ENCODE data around the gene ZKSCAN1. TPM values are rescaled to one million over a fixed set of nuclear protein-coding genes. Genes with fewer than 3 reads are reported as not detected.

The ZKSCAN1 gene
- 44.7 and 48.1 TPM in 2 replicates for total RNA-seq

DNA sequence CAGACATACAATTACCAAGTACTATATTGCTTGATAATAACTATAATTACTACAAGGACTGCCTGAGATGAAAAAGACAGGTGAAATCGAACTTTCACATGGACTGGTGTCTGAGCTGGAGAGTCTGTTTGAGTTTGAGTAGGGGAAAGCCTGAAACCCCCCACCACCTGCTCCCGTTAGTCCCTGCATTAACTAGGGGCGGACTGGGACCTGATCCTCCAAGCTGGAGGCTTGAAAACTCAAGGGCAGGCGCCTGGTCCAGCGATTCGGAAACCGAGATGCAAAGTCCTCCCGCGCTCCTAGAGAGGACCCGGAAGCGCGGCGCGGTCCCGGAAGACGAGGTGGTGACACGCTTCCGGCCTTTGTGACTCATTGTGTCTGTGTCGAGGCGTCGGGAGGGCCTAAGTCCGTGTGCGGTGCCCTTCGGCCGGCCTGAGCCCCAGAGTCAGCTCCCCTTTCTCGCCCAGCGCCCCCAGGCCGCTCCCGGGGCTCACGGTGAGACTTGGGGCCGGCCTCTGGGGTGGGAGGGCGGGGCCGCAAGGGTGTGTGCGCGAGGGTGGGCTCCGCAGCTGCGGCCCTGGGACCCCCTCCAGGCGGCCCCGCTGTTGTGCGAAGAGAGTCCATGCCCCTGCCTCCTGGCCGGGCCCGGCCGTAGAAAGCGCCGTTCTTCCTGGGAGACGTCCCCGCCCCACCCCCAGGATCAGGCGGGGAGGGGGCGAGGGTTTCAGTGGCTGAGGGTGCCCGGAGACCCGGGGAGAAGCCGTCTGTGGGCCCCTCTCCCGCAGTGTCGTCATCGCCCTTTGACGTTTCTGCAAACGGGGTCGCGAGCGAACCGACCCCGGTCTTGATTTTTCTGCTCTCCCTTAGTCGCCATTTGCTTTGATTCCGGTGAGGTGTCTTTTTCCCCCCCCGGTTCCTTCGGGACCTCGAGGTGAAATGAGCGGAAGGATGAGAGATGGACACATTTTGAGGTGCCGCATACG is at the start of gene ZKSCAN1:
Gene ZKSCAN1, plus strand, starts transcription at position 365 of the 983 bp plus-strand sequence. CDS start 7,911 bp downstream, outside the sequence.

DNA sequence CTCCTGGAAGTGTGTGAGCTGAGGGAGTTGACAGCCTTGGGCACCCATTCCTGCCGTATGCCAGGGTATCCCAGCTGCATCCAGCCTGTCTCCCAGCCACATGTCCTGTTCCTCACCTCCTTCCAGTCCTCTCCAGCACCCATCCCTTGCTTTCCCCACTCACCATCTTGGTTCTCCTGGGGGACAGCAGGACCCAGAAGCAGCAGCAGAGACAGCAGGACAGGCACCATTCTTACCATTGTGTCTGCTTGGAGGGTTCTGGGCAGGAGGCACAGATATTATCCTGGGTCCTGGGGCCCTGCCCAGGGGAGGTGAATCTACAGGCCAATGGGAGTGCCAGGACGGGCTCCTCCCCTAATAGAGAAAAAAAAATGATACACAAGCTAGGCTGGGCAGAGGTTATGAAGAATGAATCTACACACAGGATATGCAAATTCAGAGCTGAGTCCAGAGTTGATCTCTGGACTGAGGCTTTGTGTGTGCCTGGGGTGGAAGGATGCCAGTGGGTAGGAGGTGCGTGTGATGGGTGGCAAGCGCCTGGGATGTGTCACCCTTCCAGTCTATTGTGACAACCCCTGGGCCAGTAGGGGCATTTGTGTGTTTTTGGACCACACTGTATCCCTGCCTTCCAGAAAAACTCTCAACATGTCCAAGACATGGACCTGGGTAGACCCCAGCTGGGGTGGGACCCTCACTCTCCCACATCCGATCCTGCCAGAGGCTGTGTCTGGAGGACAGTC is 39.4 kb upstream of the ZKSCAN1 start, which contains the start of gene AZGP1:
Gene AZGP1, minus strand, starts transcription at position 250 of the 740 bp plus-strand sequence. Its CDS starts 11 bp downstream, at position 239.

DNA sequence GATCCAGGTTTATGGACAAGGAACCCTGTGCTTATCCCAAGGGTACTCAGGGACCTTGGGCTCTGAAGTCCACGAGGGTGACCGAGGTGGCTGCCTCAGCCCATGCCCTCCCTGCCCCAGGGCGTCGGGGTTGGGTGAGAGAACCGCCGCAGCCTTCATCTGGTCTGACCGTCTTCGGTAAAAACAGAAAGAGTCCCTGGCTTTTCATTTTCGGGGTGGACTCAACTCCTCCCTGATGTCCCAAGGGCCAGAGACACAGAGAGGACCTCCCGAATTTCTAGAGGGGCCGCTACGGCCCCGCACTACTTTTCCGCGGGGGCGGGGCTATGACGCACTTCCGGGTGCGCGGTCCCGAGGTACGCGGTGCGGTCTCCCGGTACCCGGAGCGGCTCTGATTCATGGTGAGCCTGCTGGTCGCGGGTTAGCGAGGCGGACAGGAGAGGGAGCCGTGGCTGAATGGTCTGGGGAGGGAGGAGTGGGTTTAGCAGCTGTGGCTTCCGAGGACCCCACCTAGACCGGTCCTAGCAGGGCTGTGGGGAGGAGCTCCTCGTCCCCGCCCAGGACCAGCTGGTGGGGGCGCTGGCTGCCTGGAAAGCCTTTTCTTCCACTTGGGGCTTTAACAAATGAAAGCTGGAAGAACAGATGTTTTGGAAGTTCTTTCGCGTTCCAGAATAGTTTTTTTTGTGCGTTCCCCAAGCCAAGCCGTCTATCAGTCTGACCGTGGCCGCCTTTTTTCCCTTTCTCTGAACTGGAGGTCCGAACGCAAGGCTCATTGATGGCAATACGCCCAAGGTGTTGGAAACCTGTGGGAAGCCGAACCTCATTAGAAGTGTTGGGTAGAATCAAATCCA is 34.3 kb downstream of the ZKSCAN1 start, which contains the start of gene ZSCAN21:
Gene ZSCAN21, plus strand, starts transcription at position 334 of the 851 bp plus-strand sequence. CDS start 7,233 bp downstream, outside the sequence.

DNA sequence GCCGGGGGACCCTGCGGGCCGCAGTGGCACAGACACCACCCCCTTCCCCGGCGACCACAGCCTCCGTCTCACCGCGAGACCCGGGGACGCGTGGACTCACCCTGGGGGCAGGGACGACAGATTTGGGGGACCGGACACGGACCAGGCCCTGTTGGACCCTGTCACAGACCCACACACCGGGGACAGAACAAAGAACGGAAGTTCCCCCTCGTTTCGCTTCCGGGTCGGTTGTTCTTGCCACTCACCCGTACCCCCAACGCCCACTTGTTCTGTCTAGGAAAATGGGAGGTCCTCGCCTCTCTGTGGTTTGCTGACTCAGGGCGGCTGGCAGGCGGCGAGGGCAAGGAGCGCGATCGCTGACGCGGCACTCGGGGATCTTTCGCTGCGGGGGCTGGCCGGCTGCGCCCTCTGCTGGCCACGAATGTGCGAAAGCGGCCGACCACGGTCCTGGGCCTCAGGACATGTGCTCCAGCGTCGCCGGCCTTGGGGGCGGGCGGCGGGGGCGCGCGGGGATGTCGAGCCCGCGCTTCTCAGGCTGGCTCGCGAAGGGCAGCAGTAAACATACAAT is 66.2 kb downstream of the ZKSCAN1 start, which contains the start of gene ZNF3:
Gene ZNF3, minus strand, starts transcription at position 189 of the 568 bp plus-strand sequence. CDS start 4,366 bp downstream, outside the sequence.

DNA sequence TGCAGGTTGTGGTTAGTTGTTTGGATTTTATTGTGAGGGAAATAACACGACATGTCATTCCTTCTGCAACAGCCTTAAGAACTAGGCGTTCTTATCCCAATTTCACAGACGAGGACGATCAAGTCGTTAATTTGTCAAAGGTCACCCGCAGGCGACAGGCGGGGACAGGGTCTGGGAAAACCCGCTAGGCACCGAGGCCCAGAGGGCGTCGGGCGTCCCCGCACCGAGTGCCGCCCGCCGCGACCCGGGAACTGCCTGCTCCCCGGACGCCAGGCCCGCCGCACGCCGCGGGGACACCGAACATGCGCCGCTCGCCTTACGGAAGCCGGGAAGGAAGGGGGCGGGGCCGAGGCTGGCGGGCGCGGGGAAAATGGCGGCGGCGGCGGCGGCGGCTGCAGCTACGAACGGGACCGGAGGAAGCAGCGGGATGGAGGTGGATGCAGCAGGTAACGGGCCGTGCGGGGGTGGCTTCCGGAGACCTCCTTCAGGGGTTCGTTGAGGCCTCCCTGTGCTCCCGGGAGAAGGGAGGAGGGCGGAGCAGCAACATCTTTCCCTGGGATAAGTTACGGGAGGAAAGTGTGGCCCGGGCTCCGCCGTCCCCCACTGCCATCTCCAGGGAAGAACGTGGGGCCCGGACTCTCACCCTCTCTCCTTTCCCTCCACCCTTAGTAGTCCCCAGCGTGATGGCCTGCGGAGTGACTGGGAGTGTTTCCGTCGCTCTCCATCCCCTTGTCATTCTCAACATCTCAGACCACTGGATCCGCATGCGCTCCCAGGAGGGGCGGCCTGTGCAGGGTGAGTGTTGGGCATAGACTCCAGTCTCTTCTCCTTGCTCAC is 73.4 kb downstream of the ZKSCAN1 start, which contains the start of gene COPS6:
Gene COPS6, plus strand, starts transcription at position 349 of the 837 bp plus-strand sequence. Its CDS starts 22 bp downstream, at position 371.

Other genes with a start within 250 kb of the ZKSCAN1 start
- not detected in 2 replicates for gene CYP3A4, start 231.4 kb upstream of the ZKSCAN1 start, total RNA-seq
- not detected in 2 replicates for gene CYP3A43, start 187.6 kb upstream of the ZKSCAN1 start, total RNA-seq
- not detected in 2 replicates for gene OR2AE1, start 138.6 kb upstream of the ZKSCAN1 start, total RNA-seq
- 38.3 and 46.0 TPM in 2 replicates for gene TRIM4, start 96.1 kb upstream of the ZKSCAN1 start, total RNA-seq
- not detected in 2 replicates for gene GJC3, start 86.0 kb upstream of the ZKSCAN1 start, total RNA-seq
- not detected in 2 replicates for gene AZGP1, start 39.6 kb upstream of the ZKSCAN1 start, total RNA-seq
- gene ZSCAN21, start 34.2 kb downstream of the ZKSCAN1 start, total RNA-seq = 10.2 and 13.9 TPM in 2 replicates
- 24.9 and 32.3 TPM in 2 replicates for gene ZNF3, start 66.1 kb downstream of the ZKSCAN1 start, total RNA-seq
- 74.6 and 113 TPM in 2 replicates for gene COPS6, start 73.4 kb downstream of the ZKSCAN1 start, total RNA-seq
- gene MCM7, start 85.8 kb downstream of the ZKSCAN1 start, total RNA-seq = 16.7 and 118 TPM in 2 replicates
- gene AP4M1, start 86.0 kb downstream of the ZKSCAN1 start, total RNA-seq = 33.2 and 53.1 TPM in 2 replicates
- 65.5 and 69.7 TPM in 2 replicates for gene TAF6, start 103.8 kb downstream of the ZKSCAN1 start, total RNA-seq
- 31.3 and 37.7 TPM in 2 replicates for gene CNPY4, start 104.0 kb downstream of the ZKSCAN1 start, total RNA-seq
- 2.5 and 3.6 TPM in 2 replicates for gene MBLAC1, start 111.4 kb downstream of the ZKSCAN1 start, total RNA-seq
- gene LAMTOR4, start 133.3 kb downstream of the ZKSCAN1 start, total RNA-seq = 59.9 and 108 TPM in 2 replicates
- 4.8 and 7.1 TPM in 2 replicates for gene TRAPPC14, start 143.1 kb downstream of the ZKSCAN1 start, total RNA-seq
- gene GAL3ST4, start 153.0 kb downstream of the ZKSCAN1 start, total RNA-seq = 4.1 and 12.7 TPM in 2 replicates
- gene GPC2, start 161.8 kb downstream of the ZKSCAN1 start, total RNA-seq = 1.8 and 2.6 TPM in 2 replicates
- 0.66 and 1.6 TPM in 2 replicates for gene STAG3, start 162.3 kb downstream of the ZKSCAN1 start, total RNA-seq
- 0.17 TPM in 1 of 2 replicates, not detected in the other for gene PVRIG, start 204.4 kb downstream of the ZKSCAN1 start, total RNA-seq

All from smooth muscle cell of trachea (primary cell).